ENCODE data around the gene MYO16. TPM values are rescaled to one million over a fixed set of nuclear protein-coding genes. Genes with fewer than 3 reads are reported as not detected.

The MYO16 gene
- total RNA-seq, 4 donors from 2014 or later: under 0.01 to 0.21 TPM; not detected in 2

DNA sequence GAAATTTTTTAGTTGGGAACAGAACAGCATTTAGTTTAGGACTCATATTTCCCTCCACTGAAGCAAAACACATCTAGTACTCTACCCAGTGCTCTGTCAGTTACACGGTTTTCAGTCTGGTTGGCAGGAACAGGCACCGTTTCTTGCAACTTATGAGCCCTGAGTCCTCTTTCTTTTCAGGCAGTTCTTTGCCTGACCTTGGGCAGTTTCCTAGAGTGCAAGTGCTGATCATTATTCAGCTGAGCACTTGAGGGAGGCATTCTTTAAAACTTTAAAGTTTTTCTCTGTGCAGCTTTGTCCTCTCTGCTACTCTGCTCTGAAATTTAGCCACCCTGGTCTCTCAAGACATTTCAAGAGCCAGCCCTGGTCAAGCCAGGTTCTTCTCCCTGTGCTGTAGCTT is 96.1 kb downstream of the MYO16 start:
- Histone ChIP-seq H3K27me3 (no peaks in the 10 kb centered on the region), H3K9me3 (no peaks in the 10 kb centered on the region), H3K27ac (no peak overlapping the region), H3K4me3 (no peak overlapping the region), H3K4me1 (no peaks in the 10 kb centered on the region), H3K36me3 (no peaks in the 10 kb centered on the region)
- WGBS, 2 donors: 39 to 54% methylated on average over 2 of the region's 2 CpGs
- DNase-seq (ENCODE audit: low spot score in 2 of 2): no peak
- TF ChIP-seq EP300 (IDR thresholded peaks at IDR 0.05) (no peak), POLR2A (IDR thresholded peaks at IDR 0.05) (no peak)
- TF ChIP-seq, protein P1, sequence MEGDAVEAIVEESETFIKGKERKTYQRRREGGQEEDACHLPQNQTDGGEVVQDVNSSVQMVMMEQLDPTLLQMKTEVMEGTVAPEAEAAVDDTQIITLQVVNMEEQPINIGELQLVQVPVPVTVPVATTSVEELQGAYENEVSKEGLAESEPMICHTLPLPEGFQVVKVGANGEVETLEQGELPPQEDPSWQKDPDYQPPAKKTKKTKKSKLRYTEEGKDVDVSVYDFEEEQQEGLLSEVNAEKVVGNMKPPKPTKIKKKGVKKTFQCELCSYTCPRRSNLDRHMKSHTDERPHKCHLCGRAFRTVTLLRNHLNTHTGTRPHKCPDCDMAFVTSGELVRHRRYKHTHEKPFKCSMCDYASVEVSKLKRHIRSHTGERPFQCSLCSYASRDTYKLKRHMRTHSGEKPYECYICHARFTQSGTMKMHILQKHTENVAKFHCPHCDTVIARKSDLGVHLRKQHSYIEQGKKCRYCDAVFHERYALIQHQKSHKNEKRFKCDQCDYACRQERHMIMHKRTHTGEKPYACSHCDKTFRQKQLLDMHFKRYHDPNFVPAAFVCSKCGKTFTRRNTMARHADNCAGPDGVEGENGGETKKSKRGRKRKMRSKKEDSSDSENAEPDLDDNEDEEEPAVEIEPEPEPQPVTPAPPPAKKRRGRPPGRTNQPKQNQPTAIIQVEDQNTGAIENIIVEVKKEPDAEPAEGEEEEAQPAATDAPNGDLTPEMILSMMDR (IDR thresholded peaks at IDR 0.05): no peak

DNA sequence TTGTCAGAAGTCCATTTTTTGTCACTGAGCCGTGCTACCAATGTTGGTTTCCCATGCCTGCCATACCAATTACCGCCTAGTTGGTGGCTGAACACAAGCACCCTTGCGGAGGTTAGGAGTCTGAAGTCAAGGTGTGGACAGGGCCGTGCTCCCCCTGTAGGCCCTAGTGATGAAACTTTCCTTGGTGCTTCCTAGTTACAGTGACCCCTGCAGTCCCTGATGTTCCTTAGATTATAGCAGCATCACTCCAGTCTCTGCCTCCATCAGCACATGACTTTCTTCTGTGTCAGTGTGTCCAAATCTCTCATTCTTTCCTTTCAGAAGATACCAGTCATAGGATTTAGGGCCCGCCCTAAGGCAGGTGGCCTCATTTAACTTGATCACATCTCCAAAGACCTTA is 99.0 kb downstream of the MYO16 start:
- Histone ChIP-seq H3K9me3 (no peaks in the 10 kb centered on the region), H3K27ac (no peak overlapping the region), H3K4me1 (peaks cover 0 to 11% (median 0%) of the 10 kb centered on the region in 4 donors), H3K36me3 (no peaks in the 10 kb centered on the region), H3K4me3 (no peak overlapping the region), H3K27me3 (no peaks in the 10 kb centered on the region)
- no peak for DNase-seq (ENCODE audit: low spot score in 2 of 2)
- no peak for TF ChIP-seq EP300 (IDR thresholded peaks at IDR 0.05)
- no peak for TF ChIP-seq POLR2A (IDR thresholded peaks at IDR 0.05)
- TF ChIP-seq, protein P1 (IDR thresholded peaks at IDR 0.05): no peak
- 76 to 79% methylated on average over 5 of the region's 5 CpGs for WGBS, 2 donors

DNA sequence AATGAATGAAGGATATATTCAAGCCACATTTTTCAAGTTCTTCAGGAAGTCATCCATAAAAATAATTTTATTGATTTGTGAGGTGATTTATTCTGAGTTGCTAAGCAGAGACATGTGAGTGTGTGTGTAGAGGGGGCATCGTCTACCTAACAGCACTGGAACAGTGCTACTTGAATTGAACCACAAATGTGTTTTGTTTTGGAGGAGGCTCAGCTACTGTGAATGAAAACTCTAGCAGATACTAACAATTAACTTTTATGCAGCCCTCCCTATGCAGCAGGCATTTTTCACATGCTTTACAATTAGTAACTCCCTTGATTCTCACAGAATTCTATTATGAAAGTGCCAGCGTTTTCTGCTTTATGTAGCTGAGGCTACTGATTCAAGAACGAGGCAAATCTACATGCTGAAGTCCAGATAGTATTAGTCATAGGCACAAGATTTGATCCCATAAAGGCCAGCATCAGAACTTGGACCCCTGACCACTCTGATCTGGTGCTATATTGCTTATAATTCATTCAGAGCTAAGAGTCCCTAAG is 103.7 kb downstream of the MYO16 start:
- H3K36me3 ChIP-seq: no peaks in the 10 kb centered on the region
- WGBS, 2 donors: 27 to 34% methylated on average over 3 of the region's 3 CpGs
- H3K27ac ChIP-seq: peak overlapping the region in 3 of 4 donors; percentile 6 to 65 (median 15)
- TF ChIP-seq EP300 (IDR thresholded peaks at IDR 0.05) (no peak), POLR2A (IDR thresholded peaks at IDR 0.05) (no peak)
- TF ChIP-seq, protein P1 (IDR thresholded peaks at IDR 0.05): no peak
- H3K27me3 ChIP-seq: no peaks in the 10 kb centered on the region
- peaks cover 0 to 17% (median 2%) of the 10 kb centered on the region in 4 donors for H3K4me1 ChIP-seq
- H3K4me3 ChIP-seq: no peak overlapping the region
- no peaks in the 10 kb centered on the region for H3K9me3 ChIP-seq
- DNase-seq (ENCODE audit: low spot score in 2 of 2): no peak

DNA sequence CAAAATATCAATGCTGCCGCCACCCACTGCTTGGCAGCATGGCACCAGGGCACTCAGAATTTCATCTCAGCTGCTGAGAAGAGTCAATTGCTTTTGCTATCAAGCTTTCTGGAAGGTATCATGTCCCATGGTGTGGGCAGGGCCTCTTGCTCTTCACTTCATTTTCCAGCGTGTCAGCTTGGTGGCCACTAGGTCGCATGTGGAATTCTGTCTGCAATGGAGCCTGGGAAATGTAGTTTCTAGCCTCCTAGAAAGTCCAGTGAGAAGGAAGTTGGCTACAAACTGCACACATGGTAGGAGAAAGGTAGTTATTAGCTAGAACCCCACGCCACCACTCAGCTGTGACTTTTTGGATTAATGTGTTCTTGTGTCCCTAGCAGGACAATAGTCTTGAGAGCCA is 105.3 kb downstream of the MYO16 start:
- Histone ChIP-seq H3K4me1 (peaks cover 0 to 17% (median 2%) of the 10 kb centered on the region in 4 donors), H3K27ac (peak overlapping the region in 1 of 4 donors; percentile 65), H3K9me3 (no peaks in the 10 kb centered on the region), H3K4me3 (no peak overlapping the region), H3K36me3 (no peaks in the 10 kb centered on the region), H3K27me3 (no peaks in the 10 kb centered on the region)
- TF ChIP-seq, protein P1 (IDR thresholded peaks at IDR 0.05): no peak
- no peak for TF ChIP-seq POLR2A (IDR thresholded peaks at IDR 0.05)
- TF ChIP-seq EP300 (IDR thresholded peaks at IDR 0.05): no peak
- 53 to 57% methylated on average over 4 of the region's 4 CpGs for WGBS, 2 donors
- no peak for DNase-seq (ENCODE audit: low spot score in 2 of 2)

DNA sequence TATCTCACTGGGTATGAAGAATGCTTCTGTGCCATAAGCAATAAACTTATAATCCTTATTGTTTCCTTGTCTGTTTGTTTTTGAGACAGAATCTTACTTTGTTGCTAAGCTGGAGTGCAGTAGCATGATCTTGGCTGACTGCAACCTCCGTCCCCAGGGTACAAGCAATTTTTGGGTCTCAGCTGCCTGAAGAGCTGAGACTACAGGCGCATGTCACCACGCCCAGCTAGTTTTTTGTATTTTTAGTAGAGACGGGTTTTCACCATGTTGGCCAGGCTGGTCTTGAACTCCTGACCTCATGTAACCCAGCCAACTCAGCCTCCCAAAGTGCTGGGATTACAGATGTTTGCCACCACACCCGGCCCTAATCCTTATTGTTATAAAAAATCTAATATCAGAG is 112.5 kb downstream of the MYO16 start:
- peaks cover 0 to 3% (median 0%) of the 10 kb centered on the region in 4 donors for H3K9me3 ChIP-seq
- H3K4me3 ChIP-seq: no peak overlapping the region
- no peaks in the 10 kb centered on the region for H3K36me3 ChIP-seq
- TF ChIP-seq, protein P1 (IDR thresholded peaks at IDR 0.05): no peak
- TF ChIP-seq EP300 (IDR thresholded peaks at IDR 0.05) (no peak), POLR2A (IDR thresholded peaks at IDR 0.05) (no peak)
- H3K27ac ChIP-seq: peak overlapping the region in 2 of 4 donors; percentile 17 to 70
- no peak for DNase-seq (ENCODE audit: low spot score in 2 of 2)
- WGBS, 2 donors: 31 to 49% methylated on average over 5 of the region's 5 CpGs
- no peaks in the 10 kb centered on the region for H3K27me3 ChIP-seq
- H3K4me1 ChIP-seq: peaks cover 0 to 9% (median 2%) of the 10 kb centered on the region in 4 donors

Measured in tibial nerve (tissue), 4 donors.